ENCODE data around the gene EXD3. TPM values are rescaled to one million over a fixed set of nuclear protein-coding genes. Genes with fewer than 3 reads are reported as not detected.
A peak's percentile ranks its signal among the peaks of the same experiment; 100 is the strongest.

The EXD3 gene
- total RNA-seq, 1 donor, result 7.3 TPM

- no peak for DNase-seq (ENCODE audit: low read depth)
- no peak for TF ChIP-seq CTCF (IDR thresholded peaks at IDR 0.05; ENCODE audit: insufficient read depth, low read depth, low read length)
- no peak overlapping the region for H3K4me3 ChIP-seq (ENCODE audit: low read depth, low read length)
Observed at GRCh38 chr9:137449081-137449844, 26.3 kb upstream of the EXD3 start.

- DNase-seq (ENCODE audit: low read depth), result no peak
- no peak overlapping the region for H3K4me3 ChIP-seq (ENCODE audit: low read depth, low read length)
- TF ChIP-seq CTCF (IDR thresholded peaks at IDR 0.05; ENCODE audit: insufficient read depth, low read depth, low read length), result no peak
Observed at GRCh38 chr9:137448602-137448962, 25.6 kb upstream of the EXD3 start.

- DNase-seq (ENCODE audit: low read depth), result no peak
- no peak for TF ChIP-seq CTCF (IDR thresholded peaks at IDR 0.05; ENCODE audit: insufficient read depth, low read depth, low read length)
- no peak overlapping the region for H3K4me3 ChIP-seq (ENCODE audit: low read depth, low read length)
Observed at GRCh38 chr9:137447722-137448601, 25.0 kb upstream of the EXD3 start.

GRCh38 chr9:137446851-137447471 lies 24.0 kb upstream of the EXD3 start:
- no peak for DNase-seq (ENCODE audit: low read depth)
- TF ChIP-seq CTCF (IDR thresholded peaks at IDR 0.05; ENCODE audit: insufficient read depth, low read depth, low read length), result no peak
- no peak overlapping the region for H3K4me3 ChIP-seq (ENCODE audit: low read depth, low read length)

GRCh38 chr9:137445930-137446431 lies 23.0 kb upstream of the EXD3 start:
- no peak for TF ChIP-seq CTCF (IDR thresholded peaks at IDR 0.05; ENCODE audit: insufficient read depth, low read depth, low read length)
- no peak for DNase-seq (ENCODE audit: low read depth)
- H3K4me3 ChIP-seq (ENCODE audit: low read depth, low read length), result no peak overlapping the region

GRCh38 chr9:137445275-137445807 lies 22.4 kb upstream of the EXD3 start:
- peak; percentile 80 for DNase-seq (ENCODE audit: low read depth)
- no peak overlapping the region for H3K4me3 ChIP-seq (ENCODE audit: low read depth, low read length)
- peak; percentile 88 for TF ChIP-seq CTCF (IDR thresholded peaks at IDR 0.05; ENCODE audit: insufficient read depth, low read depth, low read length)
